Esophagus squamous epithelium (tissue), 5 donors: ENCODE measurements around the gene GET4. TPM values are rescaled to one million over a fixed set of nuclear protein-coding genes. Genes with fewer than 3 reads are reported as not detected.
"Not testable (repeated sequence)": the region's sequence is repeated elsewhere in the genome, so short reads cannot be mapped to it uniquely, and the experiment has no call there.

Experiments used
- DNase-seq: peaks from one replicate; lab custom pipeline; 2025; lab: John Stamatoyannopoulos, UW
- H3K27ac ChIP-seq, 4 donors: fragments of 200-600 bp; sonication (generic); one replicate each; pipeline ENCODE4 v1.5.1; 2016 to 2019; ENCODE audit warnings: mild to moderate bottlenecking in 1 of 4
- H3K27me3 ChIP-seq, 4 donors: fragments of 200-600 bp; sonication (generic); 1 replicate in 3 of 4; 2 replicates in 1 of 4; pipeline versions ENCODE4 v1.5.1 to v1.6.0; 2017 to 2021; ENCODE audit warnings: antibody characterized with exemption in 1 of 4
- H3K36me3 ChIP-seq, 3 donors: fragments of 200-600 bp; sonication (generic); one replicate each; pipeline ENCODE4 v1.5.1; 2016 to 2019
- H3K4me1 ChIP-seq, 3 donors: fragments of 200-600 bp; sonication (generic); one replicate each; pipeline ENCODE4 v1.5.1; 2017 to 2019
- H3K4me3 ChIP-seq, 4 donors: fragments of 200-600 bp; sonication (generic); 1 replicate in 3 of 4; 2 replicates in 1 of 4; pipeline ENCODE4 v1.5.1; 2016 to 2019; ENCODE audit warnings: mild to moderate bottlenecking in 2 of 4, moderate library complexity in 1 of 4
- H3K9me3 ChIP-seq, 3 donors: fragments of 200-600 bp; sonication (generic); one replicate each; pipeline ENCODE4 v1.5.1; 2016 to 2019
- POLR2A ChIP-seq, 4 donors: fragments of 450-650 bp; IDR thresholded peaks; one replicate each; pipeline ENCODE4 v1.6.1; 2017; ENCODE audit warnings: antibody characterized with exemption in 4 of 4, mild to moderate bottlenecking in 4 of 4, moderate library complexity in 3 of 4
- WGBS, 2 donors: methylation state at CpG; one replicate each; pipeline ENCODE4 v1.1.5; 2018; 5-methylcytosine and 5-hydroxymethylcytosine counted together
- intact Hi-C: fragments of 100-400 bp; cut with DNase I; formaldehyde crosslinking; loops from one replicate; pipeline ENCODE4 v1.15.0; 2022
- total RNA-seq, 4 donors: library from RNA; depleted of rRNA; stranded (reverse); fragments of >200 nt; gene quantifications; one replicate each; pipeline ENCODE4 v1.1.0, GENCODE V29; 2016
- TF ChIP-seq, protein P1 (sequence below), 6 experiments: fragments of 450-650 bp in 4 of 6; fragments of 200-600 bp in 2 of 6; sonication (generic) in 2 of 6; IDR thresholded peaks; one replicate each; pipeline ENCODE4 v1.5.1; 2016 to 2019; ENCODE audit warnings: antibody characterized with exemption in 6 of 6, mild to moderate bottlenecking in 4 of 6, moderate library complexity in 4 of 6
- donor health status: DM: yes; HTN: yes; CAD: no.

GET4 gene
- total RNA-seq, 4 donors from 2014 or later = 22.3 to 29.6 (median 27.8) TPM

DNA sequence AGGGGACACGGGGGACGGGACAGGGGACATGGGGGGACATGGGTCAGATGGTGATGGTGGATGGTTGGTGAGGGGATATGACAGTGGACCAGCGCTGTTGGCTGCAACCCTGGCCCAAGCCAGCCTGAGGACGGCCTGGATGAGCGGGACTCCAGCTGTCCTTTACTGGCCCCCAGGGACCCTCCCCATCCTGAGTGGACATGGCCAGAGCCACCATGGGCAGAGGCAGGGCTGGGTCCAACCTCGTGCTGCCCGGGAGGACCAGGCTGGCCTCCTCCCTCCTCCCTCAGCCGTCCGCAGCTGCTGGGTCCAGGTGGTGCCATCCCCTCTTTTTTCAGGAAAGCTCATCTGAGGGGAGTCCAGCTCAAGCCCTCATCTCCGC lies 30.4 kb downstream of the GET4 start:
- no peak for TF ChIP-seq POLR2A (IDR thresholded peaks at IDR 0.05)
- TF ChIP-seq, protein P1, sequence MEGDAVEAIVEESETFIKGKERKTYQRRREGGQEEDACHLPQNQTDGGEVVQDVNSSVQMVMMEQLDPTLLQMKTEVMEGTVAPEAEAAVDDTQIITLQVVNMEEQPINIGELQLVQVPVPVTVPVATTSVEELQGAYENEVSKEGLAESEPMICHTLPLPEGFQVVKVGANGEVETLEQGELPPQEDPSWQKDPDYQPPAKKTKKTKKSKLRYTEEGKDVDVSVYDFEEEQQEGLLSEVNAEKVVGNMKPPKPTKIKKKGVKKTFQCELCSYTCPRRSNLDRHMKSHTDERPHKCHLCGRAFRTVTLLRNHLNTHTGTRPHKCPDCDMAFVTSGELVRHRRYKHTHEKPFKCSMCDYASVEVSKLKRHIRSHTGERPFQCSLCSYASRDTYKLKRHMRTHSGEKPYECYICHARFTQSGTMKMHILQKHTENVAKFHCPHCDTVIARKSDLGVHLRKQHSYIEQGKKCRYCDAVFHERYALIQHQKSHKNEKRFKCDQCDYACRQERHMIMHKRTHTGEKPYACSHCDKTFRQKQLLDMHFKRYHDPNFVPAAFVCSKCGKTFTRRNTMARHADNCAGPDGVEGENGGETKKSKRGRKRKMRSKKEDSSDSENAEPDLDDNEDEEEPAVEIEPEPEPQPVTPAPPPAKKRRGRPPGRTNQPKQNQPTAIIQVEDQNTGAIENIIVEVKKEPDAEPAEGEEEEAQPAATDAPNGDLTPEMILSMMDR (IDR thresholded peaks at IDR 0.05) = no peak
- WGBS, 2 donors = 74 to 78% methylated on average over 5 to 10 of the region's 10 CpGs

DNA sequence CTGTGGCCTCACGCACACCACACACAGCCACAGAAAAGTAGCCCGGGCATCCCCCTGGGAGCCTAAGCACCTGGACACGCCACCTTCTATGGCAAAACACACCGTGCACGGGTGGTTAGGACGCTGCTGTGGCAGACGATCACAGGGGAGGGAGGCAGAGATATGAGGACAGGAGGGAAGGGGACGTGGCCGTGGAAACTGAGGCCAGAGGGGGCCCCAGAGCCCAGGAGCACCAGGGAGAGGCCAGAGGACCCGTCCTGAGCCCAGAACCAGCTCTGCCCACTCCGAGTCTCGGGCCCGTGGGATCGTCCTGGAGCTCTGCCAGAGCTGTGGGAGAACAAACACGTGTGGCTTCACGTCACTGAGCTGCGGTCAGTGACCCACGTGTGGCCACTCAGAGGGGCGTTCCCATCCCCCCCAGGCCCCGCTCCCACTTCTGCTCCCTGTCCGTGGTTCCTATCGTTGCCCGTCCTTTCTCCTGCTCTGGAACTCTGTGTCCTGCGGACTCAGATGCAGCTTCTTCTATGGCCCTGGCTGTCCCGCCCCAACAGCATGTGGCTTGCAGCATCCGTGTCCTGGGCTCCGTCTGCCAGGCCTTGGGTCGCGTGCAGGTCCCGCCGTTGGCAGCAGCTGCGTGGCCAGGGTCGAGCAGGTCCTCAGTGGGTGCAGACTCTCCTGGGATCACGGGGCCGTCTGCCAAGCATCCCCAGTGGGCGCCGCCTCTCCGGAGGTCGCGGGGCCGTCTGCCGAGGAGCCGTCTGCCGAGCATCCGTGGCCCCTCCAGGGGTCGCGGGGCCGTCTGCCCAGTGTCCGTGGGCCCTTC lies 31.0 kb downstream of the GET4 start:
- TF ChIP-seq POLR2A (IDR thresholded peaks at IDR 0.05) = no peak
- TF ChIP-seq, protein P1 (IDR thresholded peaks at IDR 0.05) = no peak
- 71 to 74% methylated on average over 19 to 34 of the region's 49 CpGs for WGBS, 2 donors
- no peak overlapping the region for H3K27ac ChIP-seq
- H3K27me3 ChIP-seq = peaks cover 0 to 9% (median 0%) of the 10 kb centered on the region in 4 donors
- H3K4me3 ChIP-seq = no peak overlapping the region
- H3K4me1 ChIP-seq = peaks cover 0 to 22% (median 4%) of the 10 kb centered on the region in 3 donors
- H3K9me3 ChIP-seq = no peaks in the 10 kb centered on the region
- intact Hi-C loops = no loop called here
- no peak for DNase-seq
- H3K36me3 ChIP-seq = no peaks in the 10 kb centered on the region

More for the DNA sequence above, 30.4 kb downstream of the GET4 start:
- no peaks in the 10 kb centered on the region for H3K36me3 ChIP-seq
- no peak overlapping the region for H3K4me3 ChIP-seq
- peaks cover 0 to 24% (median 5%) of the 10 kb centered on the region in 3 donors for H3K4me1 ChIP-seq
- no peaks in the 10 kb centered on the region for H3K9me3 ChIP-seq
- H3K27ac ChIP-seq = no peak overlapping the region
- intact Hi-C loops = no loop called here
- DNase-seq = no peak
- H3K27me3 ChIP-seq = peaks cover 0 to 9% (median 0%) of the 10 kb centered on the region in 4 donors

DNA sequence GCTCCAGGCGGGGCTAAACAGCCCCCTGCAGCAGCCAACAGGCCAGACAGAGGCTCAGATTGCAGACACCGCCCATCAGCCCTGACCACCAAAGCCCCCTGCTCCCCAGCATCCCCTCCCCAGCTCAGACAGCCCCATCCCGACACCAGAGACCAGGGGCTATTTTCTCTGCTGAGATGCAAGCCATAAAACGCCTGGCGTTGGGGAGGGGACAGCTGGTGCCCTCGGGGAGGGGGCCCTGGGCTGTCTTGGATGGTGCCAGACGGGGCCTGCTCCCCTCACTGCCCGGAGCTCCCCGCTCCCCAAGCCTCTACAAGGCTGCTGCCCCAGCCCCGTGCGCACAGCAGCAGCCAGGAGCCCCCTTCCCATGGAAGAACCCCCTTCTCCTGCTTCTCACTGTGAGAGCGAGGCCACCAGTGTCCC lies 31.8 kb downstream of the GET4 start:
- DNase-seq = no peak
- Histone ChIP-seq H3K9me3 (no peaks in the 10 kb centered on the region), H3K27me3 (peaks cover 0 to 9% (median 0%) of the 10 kb centered on the region in 4 donors), H3K36me3 (no peaks in the 10 kb centered on the region), H3K27ac (no peak overlapping the region), H3K4me1 (peaks cover 0 to 22% (median 4%) of the 10 kb centered on the region in 3 donors), H3K4me3 (no peak overlapping the region)
- 100% methylated on average over 2 of the region's 12 CpGs; no CpG with 5 or more reads in 1 of the 2 donors for WGBS, 2 donors
- TF ChIP-seq, protein P1 (IDR thresholded peaks at IDR 0.05) = no peak
- TF ChIP-seq POLR2A (IDR thresholded peaks at IDR 0.05) = no peak
- intact Hi-C loops = no loop called here

DNA sequence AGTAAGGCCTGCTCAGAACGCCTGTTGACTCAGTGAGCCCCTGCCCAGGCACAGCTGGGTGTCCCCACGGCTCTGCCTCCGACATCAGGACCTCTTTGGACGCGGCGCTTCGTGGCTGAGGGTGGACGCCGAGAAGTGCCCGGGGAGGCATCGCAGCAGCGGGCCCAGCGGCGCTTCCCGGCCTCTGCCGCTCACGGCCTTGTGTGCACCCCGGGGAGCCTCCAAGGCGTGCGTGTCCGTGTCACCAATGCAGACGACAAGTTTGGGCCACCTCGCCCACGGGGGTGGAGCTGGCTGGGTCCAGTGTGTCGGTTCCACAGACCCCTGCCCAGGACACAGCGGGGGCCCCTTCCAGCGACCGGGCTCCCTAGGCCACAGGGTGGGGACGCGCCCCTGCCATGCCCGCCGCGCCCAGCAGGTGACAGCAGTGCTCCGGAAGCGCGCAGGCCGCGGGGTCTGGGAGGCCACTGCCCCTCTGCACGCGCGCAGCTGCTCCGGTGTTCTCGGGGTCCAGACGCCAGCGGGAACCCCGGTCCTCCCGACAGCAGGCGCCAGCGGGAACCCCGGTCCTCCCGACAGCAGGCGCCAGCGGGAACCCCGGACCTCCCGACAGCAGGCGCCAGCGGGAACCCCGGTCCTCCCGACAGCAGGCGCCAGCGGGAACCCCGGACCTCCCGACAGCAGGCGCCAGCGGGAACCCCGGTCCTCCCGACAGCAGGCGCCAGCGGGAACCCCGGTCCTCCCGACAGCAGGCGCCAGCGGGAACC lies 32.4 kb downstream of the GET4 start:
- H3K36me3 ChIP-seq, intact Hi-C loops, DNase-seq, H3K27me3 ChIP-seq, H3K9me3 ChIP-seq, H3K27ac ChIP-seq: not testable (repeated sequence)
- TF ChIP-seq, protein P1 (IDR thresholded peaks at IDR 0.05) = peak; percentile 61 to 91 (median 80)
- Histone ChIP-seq H3K4me3 (peak overlapping the region in 3 of 4 donors; percentile 32 to 57 (median 41)), H3K4me1 (peaks cover under 1 to 26% (median 5%) of the 10 kb centered on the region in 3 donors)
- no CpG with 5 or more reads among the region's 73 CpGs for WGBS, 2 donors
